22Rv1 (cell line): ENCODE results near the gene SLC26A1.

Source experiments
- CTCF ChIP-seq: fragments of 450-650 bp; IDR thresholded peaks from 2 replicates; pipeline ENCODE4 v1.5.1; 2017; ENCODE audit warnings: mild to moderate bottlenecking
- ZFX ChIP-seq: fragments of 450-650 bp; IDR thresholded peaks from 2 replicates; pipeline ENCODE4 v1.6.1; 2017; ENCODE audit warnings: antibody characterized with exemption, borderline replicate concordance

DNA sequence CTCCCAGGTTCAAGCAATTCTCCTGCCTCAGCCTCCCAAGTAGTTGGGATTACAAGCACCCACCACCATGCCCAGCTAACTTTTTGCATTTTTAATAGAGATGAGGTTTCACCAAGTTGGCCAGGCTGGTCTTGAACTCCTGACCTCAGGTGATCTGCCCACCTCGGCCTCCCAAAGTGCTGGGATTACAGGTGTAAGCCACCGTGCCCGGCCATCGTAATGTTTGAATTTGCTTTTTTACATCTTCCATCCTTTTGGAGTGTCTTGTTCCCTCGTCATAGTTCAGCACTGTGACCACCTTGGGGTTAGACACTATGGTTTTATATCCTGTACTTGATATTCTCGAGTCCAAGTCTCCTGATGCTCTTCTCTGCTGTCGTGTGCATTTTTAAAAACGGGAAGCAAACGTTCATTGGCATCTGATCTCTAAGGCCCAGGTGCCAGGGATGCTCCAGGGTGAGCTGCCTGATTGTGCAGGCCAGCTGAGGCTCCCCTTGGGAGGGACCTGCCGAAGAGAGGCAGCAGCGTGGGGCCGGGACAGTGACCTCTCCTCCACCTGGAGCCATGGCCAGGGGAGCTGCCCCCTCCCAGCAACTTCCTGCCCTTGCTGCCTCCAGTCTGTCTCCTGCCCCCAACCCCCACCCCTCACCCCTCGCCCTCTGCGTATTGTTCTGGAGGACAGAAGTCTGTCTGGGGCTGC is 36.5 kb downstream of the SLC26A1 start:
- no peak for TF ChIP-seq CTCF
- TF ChIP-seq ZFX = no peak
